ENCODE measurements around the gene FREM1.

The FREM1 gene

DNA sequence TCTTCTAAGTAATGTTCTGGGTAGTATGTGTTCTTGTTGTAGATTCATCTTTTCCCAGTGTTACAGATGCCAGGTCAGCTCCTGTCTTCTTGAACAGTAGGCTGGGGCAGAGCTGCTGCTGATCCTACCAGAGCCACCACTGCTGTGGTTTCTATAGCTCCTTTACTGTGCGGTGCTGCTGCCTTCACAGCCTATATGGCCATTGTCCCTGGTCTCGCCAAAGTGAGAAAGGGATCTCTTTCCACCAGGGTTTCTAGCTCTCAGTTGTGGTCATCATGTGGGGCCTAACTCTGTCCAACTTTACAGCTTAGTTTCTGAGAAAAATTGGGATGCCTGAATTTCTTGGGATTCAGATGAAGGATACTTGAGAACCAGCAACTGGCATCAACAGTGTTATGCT lies 116.8 kb downstream of the FREM1 start:
- TF ChIP-seq SUZ12 (IDR thresholded peaks at IDR 0.05) = no peak
- TF ChIP-seq, protein P1, sequence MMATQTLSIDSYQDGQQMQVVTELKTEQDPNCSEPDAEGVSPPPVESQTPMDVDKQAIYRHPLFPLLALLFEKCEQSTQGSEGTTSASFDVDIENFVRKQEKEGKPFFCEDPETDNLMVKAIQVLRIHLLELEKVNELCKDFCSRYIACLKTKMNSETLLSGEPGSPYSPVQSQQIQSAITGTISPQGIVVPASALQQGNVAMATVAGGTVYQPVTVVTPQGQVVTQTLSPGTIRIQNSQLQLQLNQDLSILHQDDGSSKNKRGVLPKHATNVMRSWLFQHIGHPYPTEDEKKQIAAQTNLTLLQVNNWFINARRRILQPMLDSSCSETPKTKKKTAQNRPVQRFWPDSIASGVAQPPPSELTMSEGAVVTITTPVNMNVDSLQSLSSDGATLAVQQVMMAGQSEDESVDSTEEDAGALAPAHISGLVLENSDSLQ (IDR thresholded peaks at IDR 0.05) = no peak
- no peak for TF ChIP-seq L3MBTL2 (conservative IDR thresholded peaks at IDR 0.05)
- no peak for TF ChIP-seq HDGF (IDR thresholded peaks at IDR 0.05; ENCODE audit: borderline replicate concordance)
- TF ChIP-seq TARDBP (IDR thresholded peaks at IDR 0.05) = no peak
- TF ChIP-seq FOXK2 (IDR thresholded peaks at IDR 0.05) = no peak
- TF ChIP-seq ELF4 (IDR thresholded peaks at IDR 0.05) = no peak
- TF ChIP-seq FOXM1 (IDR thresholded peaks at IDR 0.05; ENCODE audit: borderline replicate concordance) = no peak
- no peak for TF ChIP-seq CTBP1 (IDR thresholded peaks at IDR 0.05; ENCODE audit: borderline replicate concordance)
- no peak for TF ChIP-seq BHLHE40 (IDR thresholded peaks at IDR 0.05; ENCODE audit: borderline replicate concordance)
- no peak for TF ChIP-seq ZNF384 (IDR thresholded peaks at IDR 0.05)
- ChIA-PET POLR2A (no interaction called here), CTCF (no interaction called here)
- no peak for DNase-seq (ENCODE audit: extremely low spot score)

DNA sequence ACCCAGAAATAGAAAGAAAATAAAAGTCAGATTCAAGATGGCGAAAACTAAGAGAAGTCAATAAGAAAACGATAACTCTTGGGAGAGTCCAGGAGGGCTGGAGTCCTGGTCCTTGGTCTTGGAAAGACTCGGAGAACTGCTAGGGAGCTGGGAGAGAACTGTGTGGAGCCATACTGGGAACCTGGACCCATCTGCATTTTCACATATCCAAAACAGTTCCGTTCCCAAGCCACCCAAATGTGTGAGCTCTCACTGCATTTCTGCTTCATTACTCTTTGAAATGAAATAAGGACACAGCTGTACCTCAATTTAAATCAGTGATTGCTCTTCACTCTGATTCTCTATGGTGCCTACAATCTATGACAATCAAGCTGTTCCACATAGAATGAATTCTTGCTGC lies 119.6 kb downstream of the FREM1 start:
- POLR2A ChIA-PET = no interaction called here
- TF ChIP-seq L3MBTL2 (conservative IDR thresholded peaks at IDR 0.05) = no peak
- no peak for TF ChIP-seq HDGF (IDR thresholded peaks at IDR 0.05; ENCODE audit: borderline replicate concordance)
- no peak for TF ChIP-seq FOXK2 (IDR thresholded peaks at IDR 0.05)
- no peak for TF ChIP-seq FOXM1 (IDR thresholded peaks at IDR 0.05; ENCODE audit: borderline replicate concordance)
- TF ChIP-seq ZNF384 (IDR thresholded peaks at IDR 0.05) = no peak
- no peak for TF ChIP-seq FOXA1 (IDR thresholded peaks at IDR 0.05)
- no peak for TF ChIP-seq ELF4 (IDR thresholded peaks at IDR 0.05)
- no peak for TF ChIP-seq CTBP1 (IDR thresholded peaks at IDR 0.05; ENCODE audit: borderline replicate concordance)
- no peak for TF ChIP-seq BHLHE40 (IDR thresholded peaks at IDR 0.05; ENCODE audit: borderline replicate concordance)
- TF ChIP-seq SP1 (IDR thresholded peaks at IDR 0.05) = no peak
- TF ChIP-seq, protein P1 (IDR thresholded peaks at IDR 0.05) = no peak
- TF ChIP-seq NFRKB (IDR thresholded peaks at IDR 0.05) = no peak
- TF ChIP-seq LEF1 (IDR thresholded peaks at IDR 0.05; ENCODE audit: borderline replicate concordance) = no peak
- no peak for TF ChIP-seq TARDBP (IDR thresholded peaks at IDR 0.05)
- TF ChIP-seq ARNT (IDR thresholded peaks at IDR 0.05) = no peak
- CTCF ChIA-PET = no interaction called here
- no peak for DNase-seq (ENCODE audit: extremely low spot score)

DNA sequence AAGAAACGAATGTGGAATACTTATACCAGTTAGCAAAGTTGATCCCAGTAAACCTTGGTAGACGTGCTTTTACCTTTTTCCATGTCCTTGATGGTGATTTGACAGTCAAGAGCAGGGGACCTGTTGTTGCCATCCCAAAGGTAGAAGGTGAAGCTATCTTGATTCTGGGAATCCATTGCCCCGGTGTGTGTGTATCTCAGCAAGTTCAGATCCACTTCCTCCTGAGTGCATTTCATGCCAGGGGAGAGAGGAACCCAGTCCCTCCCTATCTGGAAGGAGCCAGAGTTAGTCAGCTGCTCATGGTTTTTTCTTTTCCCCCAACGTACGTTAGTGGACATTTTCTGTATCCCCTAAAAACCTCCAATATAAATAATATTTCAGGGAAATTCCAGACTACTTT lies 121.4 kb downstream of the FREM1 start:
- POLR2A ChIA-PET = no interaction called here

DNA sequence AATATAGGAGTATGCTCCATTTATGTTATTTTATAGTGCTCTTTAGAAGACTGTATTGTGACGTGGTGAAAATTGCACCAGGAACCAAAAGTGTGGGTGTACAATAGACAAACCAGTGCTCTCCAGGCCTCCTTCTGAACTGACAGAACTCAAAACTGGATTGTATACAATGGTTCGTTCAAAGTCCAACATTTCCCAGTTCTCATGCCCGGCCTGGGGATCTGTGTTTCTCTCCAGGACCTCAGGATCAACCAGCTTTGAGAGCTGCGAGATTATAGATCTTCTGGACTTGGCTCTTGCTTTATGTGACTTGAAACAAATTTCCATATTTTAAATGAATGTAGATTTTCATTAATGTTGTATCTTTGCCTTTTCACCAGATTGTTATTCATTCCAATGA lies 126.9 kb downstream of the FREM1 start:
- POLR2A ChIA-PET = no interaction called here
- CTCF ChIA-PET = no interaction called here
- no peak for DNase-seq (ENCODE audit: extremely low spot score)
- TF ChIP-seq BHLHE40 (IDR thresholded peaks at IDR 0.05; ENCODE audit: borderline replicate concordance) (no peak), SUZ12 (IDR thresholded peaks at IDR 0.05) (no peak), FOXM1 (IDR thresholded peaks at IDR 0.05; ENCODE audit: borderline replicate concordance) (no peak), L3MBTL2 (conservative IDR thresholded peaks at IDR 0.05) (no peak), FOXK2 (IDR thresholded peaks at IDR 0.05) (no peak), ELF4 (IDR thresholded peaks at IDR 0.05) (no peak), HDGF (IDR thresholded peaks at IDR 0.05; ENCODE audit: borderline replicate concordance) (no peak)

More for the DNA sequence above, 121.4 kb downstream of the FREM1 start:
- TF ChIP-seq ELF4 (IDR thresholded peaks at IDR 0.05) = no peak
- TF ChIP-seq FOXA1 (IDR thresholded peaks at IDR 0.05) = no peak
- TF ChIP-seq ARNT (IDR thresholded peaks at IDR 0.05) = no peak
- TF ChIP-seq BHLHE40 (IDR thresholded peaks at IDR 0.05; ENCODE audit: borderline replicate concordance) = no peak
- no peak for TF ChIP-seq CTBP1 (IDR thresholded peaks at IDR 0.05; ENCODE audit: borderline replicate concordance)
- no peak for TF ChIP-seq LEF1 (IDR thresholded peaks at IDR 0.05; ENCODE audit: borderline replicate concordance)
- TF ChIP-seq NFRKB (IDR thresholded peaks at IDR 0.05) = no peak
- TF ChIP-seq, protein P1 (IDR thresholded peaks at IDR 0.05) = no peak
- TF ChIP-seq HDGF (IDR thresholded peaks at IDR 0.05; ENCODE audit: borderline replicate concordance) = no peak
- no peak for TF ChIP-seq SUZ12 (IDR thresholded peaks at IDR 0.05)
- TF ChIP-seq FOXM1 (IDR thresholded peaks at IDR 0.05; ENCODE audit: borderline replicate concordance) = no peak
- TF ChIP-seq L3MBTL2 (conservative IDR thresholded peaks at IDR 0.05) = no peak
- no peak for TF ChIP-seq FOXK2 (IDR thresholded peaks at IDR 0.05)
- no peak for TF ChIP-seq TARDBP (IDR thresholded peaks at IDR 0.05)
- no peak for TF ChIP-seq SP1 (IDR thresholded peaks at IDR 0.05)
- no peak for TF ChIP-seq ZNF384 (IDR thresholded peaks at IDR 0.05)
- DNase-seq (ENCODE audit: extremely low spot score) = no peak
- CTCF ChIA-PET = no interaction called here

DNA sequence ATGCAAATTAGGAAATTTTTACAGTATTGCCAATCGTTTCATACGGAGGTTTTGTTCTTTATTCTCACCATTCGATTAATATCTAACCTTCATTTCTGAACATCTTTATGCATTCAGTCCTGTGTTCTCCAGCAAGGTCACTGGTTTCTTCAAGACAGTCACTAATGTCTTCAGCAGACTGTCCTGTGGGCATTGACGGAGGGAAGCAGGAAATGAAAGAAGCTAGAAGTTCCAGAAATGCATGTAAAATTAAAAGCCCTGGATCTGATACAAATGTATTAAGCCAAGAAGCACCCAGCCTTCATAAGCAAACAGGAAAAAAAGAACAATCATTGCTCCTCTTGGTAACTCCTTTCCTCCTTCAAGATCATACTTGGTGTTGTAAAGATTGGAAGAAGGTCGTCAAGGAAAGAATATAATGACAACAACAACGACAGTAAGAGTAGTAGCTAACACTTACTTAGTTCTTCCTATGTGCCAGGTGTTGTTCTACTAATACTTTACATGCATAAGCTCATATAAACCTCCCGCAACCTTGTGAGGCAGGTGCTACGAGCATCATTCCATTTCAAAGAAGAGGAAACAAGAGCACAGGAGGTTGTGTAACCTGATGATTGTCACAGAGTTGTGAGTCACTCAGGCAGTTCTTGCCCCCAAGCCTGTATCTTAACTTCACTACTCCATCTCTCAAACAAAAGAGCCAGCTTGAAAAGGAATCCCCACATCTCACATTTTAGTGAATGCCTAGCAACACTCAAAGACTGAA lies 127.8 kb downstream of the FREM1 start:
- DNase-seq (ENCODE audit: extremely low spot score) = no peak

More for the DNA sequence above, 127.8 kb downstream of the FREM1 start:
- POLR2A ChIA-PET = no interaction called here
- TF ChIP-seq SUZ12 (IDR thresholded peaks at IDR 0.05) (no peak), LEF1 (IDR thresholded peaks at IDR 0.05; ENCODE audit: borderline replicate concordance) (no peak), CTBP1 (IDR thresholded peaks at IDR 0.05; ENCODE audit: borderline replicate concordance) (no peak), L3MBTL2 (conservative IDR thresholded peaks at IDR 0.05) (no peak), NFRKB (IDR thresholded peaks at IDR 0.05) (no peak), FOXK2 (IDR thresholded peaks at IDR 0.05) (no peak), TARDBP (IDR thresholded peaks at IDR 0.05) (no peak), ARNT (IDR thresholded peaks at IDR 0.05) (no peak), FOXM1 (IDR thresholded peaks at IDR 0.05; ENCODE audit: borderline replicate concordance) (no peak), FOXA1 (IDR thresholded peaks at IDR 0.05) (no peak), BHLHE40 (IDR thresholded peaks at IDR 0.05; ENCODE audit: borderline replicate concordance) (no peak), HDGF (IDR thresholded peaks at IDR 0.05; ENCODE audit: borderline replicate concordance) (no peak)
- TF ChIP-seq, protein P1 (IDR thresholded peaks at IDR 0.05) = no peak
- CTCF ChIA-PET = no interaction called here

All from HEK293T (cell line).